HepG2 (cell line): ENCODE results near the gene NECAB2. TPM values are rescaled to one million over a fixed set of nuclear protein-coding genes. Genes with fewer than 3 reads are reported as not detected.

Source experiments
- ATF6 ChIP-seq: sonication (generic); formaldehyde crosslinking; conservative IDR thresholded peaks from 2 replicates; pipeline ENCODE4 v1.4.0; 2020; ENCODE audit warnings: missing genetic modification reagents
- DRAP1 ChIP-seq: IDR thresholded peaks from 2 replicates; pipeline ENCODE4 v1.6.1; 2016; ENCODE audit warnings: missing genetic modification reagents, missing compliant biosample characterization
- HDAC1 ChIP-seq: sonication (generic); formaldehyde crosslinking; IDR thresholded peaks from 2 replicates; pipeline ENCODE4 v1.5.1; 2020; ENCODE audit warnings: mild to moderate bottlenecking, missing genetic modification reagents
- KAT7 ChIP-seq: IDR thresholded peaks from 2 replicates; pipeline ENCODE4 v1.6.1; 2018; ENCODE audit warnings: borderline replicate concordance, missing compliant biosample characterization
- MTF2 ChIP-seq: sonication (generic); formaldehyde crosslinking; IDR thresholded peaks from 2 replicates; pipeline ENCODE4 v1.5.0; 2020; ENCODE audit warnings: missing genetic modification reagents, borderline replicate concordance
- SOX13 ChIP-seq, 3 experiments: fragments of 450-650 bp in 1 of 3; sonication (generic) in 1 of 3; formaldehyde crosslinking in 1 of 3; IDR thresholded peaks in 2 of 3; conservative IDR thresholded peaks in 1 of 3; 2 replicates each; pipeline versions ENCODE4 v1.5.0 to v1.6.1; 2016 to 2020; ENCODE audit warnings: antibody characterized with exemption in 1 of 3, mild to moderate bottlenecking in 1 of 3, missing compliant biosample characterization in 1 of 3, missing genetic modification reagents in 1 of 3, moderate library complexity in 1 of 3
- THAP9 ChIP-seq: sonication (generic); formaldehyde crosslinking; IDR thresholded peaks from 2 replicates; pipeline ENCODE4; 2020; ENCODE audit warnings: missing genetic modification reagents, mild to moderate bottlenecking, borderline replicate concordance
- TRAFD1 ChIP-seq: sonication (generic); formaldehyde crosslinking; IDR thresholded peaks from 2 replicates; pipeline ENCODE4 v1.5.1; 2020; ENCODE audit warnings: missing genetic modification reagents, mild to moderate bottlenecking, borderline replicate concordance
- XBP1 ChIP-seq: sonication (generic); formaldehyde crosslinking; IDR thresholded peaks from 2 replicates; pipeline ENCODE4 v1.5.0; 2020; ENCODE audit warnings: missing genetic modification reagents
- ZBTB14 ChIP-seq: sonication (generic); formaldehyde crosslinking; IDR thresholded peaks from 2 replicates; pipeline ENCODE4 v1.4.0; 2020; ENCODE audit warnings: missing genetic modification reagents
- ZNF780A ChIP-seq: sonication (generic); formaldehyde crosslinking; IDR thresholded peaks from 2 replicates; pipeline ENCODE4 v1.8.0; 2022; ENCODE audit warnings: mild to moderate bottlenecking, missing genetic modification reagents, moderate library complexity
- ZNF781 ChIP-seq: sonication (generic); formaldehyde crosslinking; IDR thresholded peaks from 2 replicates; pipeline ENCODE4 v1.5.1; 2020; ENCODE audit warnings: borderline replicate concordance, mild to moderate bottlenecking, missing genetic modification reagents; ENCODE audit errors: not compliant biosample characterization
- ZNF800 ChIP-seq: sonication (generic); formaldehyde crosslinking; IDR thresholded peaks from 2 replicates; pipeline ENCODE4 v1.4.0; 2020; ENCODE audit warnings: missing genetic modification reagents
- ZSCAN5A ChIP-seq: sonication (generic); formaldehyde crosslinking; IDR thresholded peaks from 2 replicates; pipeline ENCODE4 v1.8.0; 2022; ENCODE audit warnings: mild to moderate bottlenecking, missing genetic modification reagents, borderline replicate concordance
- polyA plus RNA-seq, 8 experiments: library from polyadenylated mRNA; depleted of rRNA in 3 of 8; stranded (reverse) in 7 of 8; unstranded in 1 of 8; fragments of >200 nt; fragmentation: Illumina TruSeq in 4 of 8; extraction: Trizol in 4 of 8; gene quantifications; 2 replicates each; pipeline versions ENCODE4 v1.2.1 to v1.2.3, GENCODE V29; 2011 to 2016; ENCODE audit warnings: low read depth in 4 of 8, missing spikeins in 1 of 8, mixed read lengths in 1 of 8; ENCODE audit not compliant: insufficient read depth in 1 of 8
- total RNA-seq, 5 experiments: library from RNA; depleted of rRNA; stranded (reverse); fragments of >200 nt; fragmentation: Illumina TruSeq; extraction: Trizol; gene quantifications; 2 replicates each; pipeline ENCODE4 v1.2.3, GENCODE V29; 2016; ENCODE audit warnings: low read depth in 1 of 5

Gene NECAB2
- total and polyA plus RNA-seq, 2 of the 13 experiments (the other 11 are each of a cell fraction or from before 2014, with no cell fraction given) = 0.21 to 0.49 TPM

- TF ChIP-seq ZNF781 (CRISPR knock-in tag) (peak; percentile 80), ZNF780A (CRISPR knock-in tag) (peak; percentile 74; the same call in 1 of the 2 replicates), ZSCAN5A (CRISPR knock-in tag) (peak; percentile 95; the same call in 1 of the 2 replicates), KAT7 (peak; percentile 88), ZBTB14 (CRISPR knock-in tag) (no peak), ATF6 (CRISPR knock-in tag) (peak; percentile 74; the same call in 1 of the 2 replicates), XBP1 (no peak), HDAC1 (CRISPR knock-in tag) (peak; percentile 99), DRAP1 (CRISPR knock-in tag) (peak; percentile 58; the same call in 1 of the 2 replicates), SOX13 (IDR thresholded peaks at IDR 0.05) (peak; percentile 93), SOX13 (CRISPR knock-in tag; conservative IDR thresholded peaks at IDR 0.05 in 1 of 2, IDR thresholded peaks at IDR 0.05 in 1 of 2) (peak in 1 of 2 experiments; percentile 100; a peak in 2 of 4 replicates), TRAFD1 (CRISPR knock-in tag) (no peak; the same call in 1 of the 2 replicates), THAP9 (no peak), ZNF800 (CRISPR knock-in tag) (peak; percentile 95), MTF2 (CRISPR knock-in tag) (no peak)
Observed at GRCh38 chr16:83942815-83943515, 25.1 kb upstream of the NECAB2 start (continued).
